NCI-H2081 (cell line): ENCODE data around the gene C11orf24.

Experiments
- DNase-seq, 2 experiments: peaks; one replicate each; lab custom pipeline; 2025; lab: John Stamatoyannopoulos, UW

C11orf24 gene

DNA sequence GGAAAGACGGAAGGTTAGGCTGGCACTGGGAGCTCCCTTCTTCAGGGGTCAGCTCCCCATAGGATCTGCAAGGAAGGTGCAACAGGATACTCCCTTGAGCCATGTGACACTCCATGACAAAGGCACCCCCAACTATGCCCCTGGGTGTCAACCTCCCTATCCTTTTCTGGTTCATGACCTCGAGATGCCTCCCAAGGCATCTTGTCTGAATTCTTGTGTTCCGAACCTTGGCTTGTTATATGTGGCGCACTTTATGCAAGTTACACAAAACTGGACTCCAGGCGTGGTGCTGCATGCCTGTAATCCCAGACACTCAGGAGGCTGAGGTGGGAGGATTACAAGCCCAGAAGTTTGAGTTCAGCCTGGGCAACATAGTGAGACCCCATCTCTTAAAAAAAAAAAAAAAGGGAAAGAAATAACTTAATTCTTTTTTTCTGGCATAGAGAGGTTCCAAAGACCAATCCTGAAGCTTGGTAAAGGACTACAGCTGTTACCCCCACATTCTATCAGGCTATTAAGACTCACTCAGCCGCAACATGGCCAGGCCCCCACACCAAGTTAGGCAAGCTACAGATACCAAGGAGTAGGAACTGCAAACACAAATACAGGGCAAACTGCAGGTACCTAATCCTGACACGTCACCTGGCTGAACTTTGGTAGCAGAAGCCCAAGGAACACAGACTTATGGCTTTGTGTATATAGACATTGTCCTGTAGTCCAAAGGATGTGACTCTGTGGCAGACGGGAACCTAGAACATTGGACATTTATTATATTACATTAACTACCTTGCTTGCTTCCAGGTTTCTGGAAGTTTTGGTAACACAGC is 1.4 kb downstream of the C11orf24 start:
- no peak for DNase-seq

DNA sequence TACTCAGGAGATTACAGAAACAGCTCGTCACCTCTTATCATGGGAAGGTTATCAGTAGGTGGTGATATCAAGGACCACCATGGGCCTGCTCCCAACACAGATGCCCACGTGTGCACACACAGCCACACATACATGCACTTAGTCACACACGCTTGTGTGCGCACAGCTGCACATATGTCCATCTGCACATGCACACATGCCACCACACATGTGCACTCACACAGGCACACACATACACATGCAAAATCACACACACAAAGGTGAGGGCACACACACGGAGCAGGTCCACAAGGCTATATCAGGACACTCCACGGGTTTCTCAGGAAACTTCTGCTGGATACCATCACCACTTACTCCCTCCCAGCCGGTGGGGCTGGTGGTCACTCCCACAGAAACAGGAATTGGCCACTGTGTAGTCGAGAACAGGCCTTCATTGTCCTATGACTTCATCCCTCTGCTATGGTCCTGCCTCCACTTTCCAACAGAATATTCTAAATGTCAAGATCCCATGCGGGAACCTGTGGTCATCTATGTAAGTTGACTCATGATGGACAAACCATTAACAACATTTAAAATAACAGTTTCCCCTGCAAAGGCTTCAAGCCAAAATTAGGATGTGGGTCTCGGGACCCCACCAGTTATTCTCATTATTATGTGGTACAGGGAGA is 2.2 kb downstream of the C11orf24 start:
- DNase-seq, result no peak

DNA sequence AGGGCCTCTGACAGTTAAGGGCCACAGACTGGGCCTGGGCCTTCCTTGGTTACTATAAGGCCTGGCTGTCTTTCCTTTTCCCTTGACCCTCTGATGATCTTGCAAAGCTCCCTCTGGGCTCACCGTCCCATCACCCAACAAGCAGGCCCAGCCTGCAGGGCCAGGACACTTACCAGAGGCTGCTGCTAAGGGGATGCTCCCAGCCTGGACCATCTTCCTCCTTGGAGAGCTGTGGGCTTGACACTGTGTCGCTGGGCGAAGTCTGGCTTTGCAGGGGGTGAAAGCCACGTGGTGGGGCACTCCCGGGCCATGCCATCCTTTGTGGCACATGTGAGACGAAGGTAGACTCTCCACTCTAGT is 3.9 kb downstream of the C11orf24 start:
- no peak for DNase-seq

DNA sequence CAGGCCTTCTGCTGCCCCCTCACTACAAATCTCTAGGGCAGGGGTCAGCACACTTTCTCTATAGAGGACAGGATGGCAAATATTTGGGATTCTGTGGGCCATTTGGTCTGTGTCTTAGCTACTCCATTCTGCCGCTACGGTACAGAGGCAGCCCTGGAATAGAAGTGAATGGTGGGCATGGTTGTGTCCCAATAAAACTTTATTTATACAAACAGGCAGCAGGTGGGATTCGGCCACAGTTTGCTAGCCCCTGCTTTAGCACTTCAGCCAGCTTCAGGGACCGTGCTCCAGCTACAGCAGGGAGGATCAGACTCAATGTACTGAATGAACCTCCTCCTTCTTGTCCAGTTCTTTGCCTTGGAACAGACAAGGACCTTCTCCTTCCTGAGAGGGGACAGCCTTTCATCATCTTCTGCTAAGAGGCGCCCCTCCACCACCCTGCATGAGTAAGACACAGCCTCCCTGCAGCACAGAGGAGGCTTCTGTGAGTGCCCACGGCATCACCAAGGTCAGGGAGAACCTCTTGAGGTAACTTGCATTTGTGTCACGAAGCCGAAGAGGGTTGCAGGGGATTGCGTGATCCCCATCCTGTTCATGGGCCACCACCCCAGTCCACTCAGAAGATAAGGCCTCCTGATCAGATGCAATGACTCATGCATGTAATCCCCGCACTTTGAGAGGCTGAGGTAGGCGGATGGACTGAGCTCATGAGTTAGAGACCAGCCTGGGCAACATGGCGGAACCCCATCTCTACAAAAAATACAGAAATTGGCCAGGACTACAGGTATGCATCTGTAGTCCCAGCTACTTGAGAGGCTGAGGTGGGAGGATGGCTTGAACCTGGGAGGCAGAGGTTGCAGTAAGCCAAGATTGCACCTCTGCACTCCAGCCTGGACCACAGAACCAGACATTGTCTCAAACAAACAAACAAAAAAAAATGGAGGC is 4.6 kb downstream of the C11orf24 start:
- no peak for DNase-seq

DNA sequence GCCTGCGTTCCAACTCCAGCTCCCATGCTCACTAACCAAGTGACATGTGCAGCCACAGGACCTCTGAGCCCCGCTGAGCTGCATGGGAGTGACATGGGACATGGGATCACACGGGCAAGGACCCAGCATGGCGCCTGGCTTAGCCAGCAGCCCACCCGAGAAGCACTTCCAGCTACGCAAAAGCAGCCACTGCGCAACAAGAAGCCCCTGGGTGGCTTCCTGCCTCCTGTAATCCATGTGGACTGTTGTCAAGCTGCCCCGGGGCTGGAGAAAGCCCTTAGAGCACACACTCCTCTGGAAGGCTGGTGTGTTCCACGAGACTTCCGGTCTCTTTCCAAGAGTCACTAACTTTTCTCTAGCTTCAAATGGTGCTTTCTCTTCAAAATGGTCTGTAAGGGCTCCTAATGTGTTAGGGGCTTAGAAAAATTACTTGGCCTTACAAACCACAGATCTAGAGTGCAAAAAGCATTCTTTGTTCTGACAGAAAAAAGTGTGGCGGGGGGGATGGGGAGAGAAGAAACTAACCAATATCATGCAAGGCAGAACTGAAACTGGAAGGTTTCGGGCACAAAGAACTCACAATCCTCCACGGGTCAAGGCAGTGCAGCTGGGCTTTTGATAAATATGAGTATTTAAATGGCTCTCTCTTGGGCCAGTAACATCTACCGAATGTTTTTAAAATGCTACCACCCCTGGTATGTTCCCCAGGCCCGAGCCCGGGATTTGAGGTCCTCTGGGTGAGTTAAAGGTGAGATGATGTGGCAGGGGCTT is 5.5 kb downstream of the C11orf24 start:
- no peak for DNase-seq

DNA sequence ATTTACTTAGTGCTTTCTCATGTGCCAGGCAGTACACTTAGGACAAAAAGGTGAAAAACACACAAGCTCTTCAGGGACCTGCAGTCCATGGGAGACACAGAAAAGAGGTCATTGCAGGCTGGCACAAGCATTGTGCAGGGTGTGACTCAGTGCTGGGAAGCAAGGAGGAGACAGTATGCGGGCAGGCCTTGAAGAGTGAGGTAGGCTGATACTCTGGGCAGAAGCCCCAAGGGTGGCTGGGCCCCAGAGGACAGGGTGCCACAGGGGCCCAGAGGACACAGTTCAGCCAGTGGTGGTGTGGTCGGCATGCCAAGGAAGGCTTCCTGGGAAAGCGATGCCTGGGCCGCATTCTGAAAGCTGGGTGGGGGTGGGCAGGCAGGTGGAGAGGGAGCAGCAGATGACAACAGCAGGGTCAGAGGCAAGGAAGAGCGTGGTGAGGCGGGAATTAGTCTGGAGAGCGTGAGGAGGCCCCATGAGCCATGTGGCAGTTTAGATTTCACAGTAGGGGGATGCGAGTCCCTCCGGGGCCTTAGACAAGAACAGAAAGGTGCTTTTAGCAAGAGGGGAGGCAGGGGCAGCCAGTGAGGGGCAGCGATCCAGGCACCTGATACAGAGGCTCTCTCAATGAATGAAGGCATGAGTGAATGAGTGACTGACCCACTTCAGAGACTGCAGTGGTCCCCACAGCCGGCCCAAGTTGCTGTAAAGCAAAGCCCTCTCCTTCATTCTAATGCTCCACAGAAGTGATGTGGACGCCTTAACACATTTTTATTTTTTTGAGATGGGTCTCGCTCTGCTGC is 6.8 kb downstream of the C11orf24 start:
- no peak for DNase-seq

DNA sequence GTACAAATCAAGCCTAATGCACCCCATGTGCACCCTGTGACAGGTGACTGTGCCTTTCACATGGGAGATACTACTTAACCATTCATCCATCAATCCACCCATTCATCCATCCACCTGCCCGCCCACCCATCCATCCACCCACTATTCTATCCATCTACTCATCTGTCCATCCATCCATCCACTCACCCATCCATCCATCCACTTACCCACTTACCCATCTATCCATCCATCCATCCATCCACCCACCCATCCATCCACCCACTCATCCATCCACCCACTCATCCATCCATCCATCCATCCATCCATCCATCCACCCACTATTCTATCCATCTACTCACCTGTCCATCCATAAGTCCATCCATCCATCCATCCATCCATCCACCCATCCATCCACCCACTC is 7.5 kb downstream of the C11orf24 start:
- no peak for DNase-seq

DNA sequence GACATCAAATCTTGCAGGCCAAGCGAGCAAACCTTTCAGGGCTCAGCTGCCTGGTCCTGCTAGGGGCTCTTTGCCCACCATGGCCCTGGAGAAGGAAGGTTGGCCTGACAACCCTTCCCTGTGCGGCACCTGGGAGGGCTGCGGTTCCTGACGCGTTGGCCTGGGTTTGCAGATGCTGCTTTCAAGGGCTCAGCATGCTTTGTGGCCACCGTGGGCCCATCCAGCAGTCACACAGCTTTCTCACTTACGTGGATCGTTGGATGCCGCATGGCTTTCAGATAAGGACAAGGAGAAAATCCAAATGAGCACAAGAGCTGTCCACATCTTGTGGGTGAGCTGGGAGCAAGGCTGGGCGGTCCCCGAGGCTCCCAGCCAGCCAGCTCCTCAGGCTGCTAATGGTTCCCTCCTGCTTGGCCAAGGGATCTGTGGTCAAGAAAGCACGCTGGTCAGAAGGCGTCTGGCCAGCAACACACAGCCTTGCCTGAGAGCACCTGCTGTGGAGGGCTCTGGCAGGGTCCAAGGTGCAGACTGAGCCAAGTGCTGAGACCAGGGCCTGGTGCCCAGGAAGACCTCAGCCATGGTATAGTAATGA is 8.2 kb downstream of the C11orf24 start:
- DNase-seq, result no peak

DNA sequence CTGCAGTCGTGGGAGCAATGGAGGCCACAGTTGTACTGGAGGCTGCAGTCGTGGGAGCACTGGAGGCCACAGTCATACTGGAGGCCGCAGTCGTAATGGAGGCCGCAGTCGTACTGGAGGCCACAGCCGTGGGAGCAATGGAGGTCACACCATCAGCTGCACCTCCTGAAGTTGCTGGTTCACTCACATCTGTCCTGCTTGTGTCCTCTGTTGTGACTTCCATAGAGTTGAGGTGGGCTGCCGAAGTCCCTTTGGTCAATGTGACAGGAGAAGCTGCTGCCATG is 9.3 kb downstream of the C11orf24 start:
- no peak for DNase-seq

DNA sequence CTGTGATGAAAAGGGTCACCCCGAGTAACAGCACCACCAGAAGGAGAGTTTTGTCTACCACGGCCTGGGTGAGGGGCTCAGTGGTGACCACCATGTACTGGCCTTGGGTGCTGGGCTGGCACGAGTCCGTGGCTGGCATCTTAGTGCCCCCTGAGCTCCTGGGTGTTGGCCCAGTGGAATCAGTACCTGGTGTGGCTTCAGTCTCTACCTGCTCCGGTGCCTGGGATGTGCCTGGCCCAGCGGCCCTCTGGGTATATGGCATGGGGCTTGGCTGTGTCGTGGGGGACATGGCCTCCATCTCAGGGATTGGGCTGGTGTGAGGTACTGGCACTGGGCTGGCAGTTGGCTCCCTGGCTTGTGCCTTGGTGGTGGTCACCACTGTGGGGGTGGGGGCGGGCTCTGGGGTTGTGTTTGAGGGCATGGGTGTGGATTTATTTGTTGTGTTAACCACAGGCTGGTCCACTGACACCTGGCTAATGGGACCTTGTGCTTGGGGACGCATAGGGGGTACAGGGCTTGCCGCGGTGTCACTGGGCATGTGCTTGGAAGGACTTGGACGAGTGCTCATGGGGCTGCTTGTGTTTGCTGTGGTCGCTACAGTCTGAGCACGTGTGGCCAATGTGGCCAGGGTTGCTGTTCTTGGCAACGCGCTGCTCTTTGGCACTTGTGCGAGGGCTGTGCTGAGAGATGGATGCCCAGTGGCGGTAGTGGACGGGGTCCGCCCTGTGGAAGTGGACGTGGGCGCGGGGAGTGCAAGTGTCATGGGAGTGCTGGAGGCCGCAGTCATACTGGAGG is 9.8 kb downstream of the C11orf24 start:
- no peak for DNase-seq

DNA sequence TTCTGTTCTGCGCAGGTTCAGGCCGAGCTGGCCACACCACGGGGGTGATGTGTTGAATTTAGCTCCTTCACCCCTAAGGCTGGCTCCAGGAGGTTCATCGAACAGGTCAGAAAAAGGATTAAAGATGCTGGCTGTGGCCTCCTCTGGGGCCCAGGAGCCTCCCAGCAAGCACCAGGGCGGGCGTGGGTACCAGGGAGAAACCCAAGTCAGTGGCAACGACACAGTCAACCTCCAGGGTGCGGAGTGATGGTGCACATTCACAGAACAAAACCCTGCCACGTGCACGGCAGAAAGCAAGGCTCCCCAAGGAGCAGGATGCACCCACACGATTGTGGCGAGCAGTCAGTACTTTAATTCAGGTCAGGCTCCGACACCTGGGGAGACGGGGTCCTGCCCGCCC is 10.8 kb downstream of the C11orf24 start:
- no peak for DNase-seq

DNA sequence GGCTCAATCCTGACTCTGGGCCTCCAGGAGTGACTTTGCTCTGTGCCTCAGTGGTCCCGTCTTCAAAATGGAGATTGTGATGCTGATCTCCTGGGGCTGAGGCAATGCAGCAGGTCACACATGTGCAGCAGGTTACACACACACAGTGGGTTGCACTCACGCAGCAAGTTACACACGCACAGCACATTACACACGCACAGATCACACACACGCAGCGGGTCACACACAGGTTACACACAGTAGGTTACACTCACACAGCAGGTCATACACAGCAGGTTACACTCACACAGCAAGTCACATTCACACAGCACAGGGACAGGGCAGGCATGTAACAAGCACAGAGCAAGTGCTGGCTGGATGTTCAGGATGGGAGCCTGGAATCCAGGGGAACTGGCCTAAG is 11.3 kb downstream of the C11orf24 start:
- no peak for DNase-seq

DNA sequence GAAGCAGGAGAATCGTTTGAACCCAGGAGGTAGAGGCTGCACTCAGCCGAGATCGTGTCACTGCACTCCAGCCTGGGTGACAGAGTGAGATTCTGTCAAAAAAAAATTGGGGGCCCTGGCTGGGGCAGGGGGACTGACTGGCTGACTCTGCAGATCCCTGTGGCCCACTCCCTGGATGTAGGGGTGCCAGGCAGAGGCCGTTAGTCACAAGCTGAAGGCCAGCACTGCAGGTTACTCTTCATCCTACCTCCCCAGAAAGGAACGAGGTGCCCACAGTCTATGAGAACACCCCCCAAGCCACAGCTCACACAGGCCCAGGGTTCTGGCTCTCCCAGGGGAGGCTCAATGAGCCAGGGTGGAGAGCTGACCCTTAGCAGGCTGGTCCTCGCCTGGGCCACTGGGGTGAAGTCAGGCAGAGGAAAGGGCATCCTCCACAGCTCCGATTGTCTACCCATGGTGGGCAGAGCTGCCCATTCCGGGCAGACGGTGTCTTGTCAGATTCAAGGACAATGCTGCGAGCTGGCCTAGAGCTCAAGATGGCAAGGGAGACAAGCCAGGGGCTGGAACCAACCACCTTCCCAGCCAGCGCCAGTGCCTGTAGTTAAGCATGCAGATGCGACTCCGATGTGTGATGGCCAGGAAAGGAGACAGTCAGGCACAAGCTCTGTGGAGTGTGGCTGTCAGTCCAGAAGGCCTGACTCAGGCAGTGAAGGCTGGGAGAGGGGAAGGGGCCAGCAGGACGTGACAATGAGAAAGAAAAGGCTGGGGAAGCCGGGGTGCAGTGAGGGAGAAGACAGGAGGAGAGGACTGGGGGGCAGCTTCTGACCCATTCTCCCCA is 12.4 kb downstream of the C11orf24 start:
- DNase-seq, result no peak

DNA sequence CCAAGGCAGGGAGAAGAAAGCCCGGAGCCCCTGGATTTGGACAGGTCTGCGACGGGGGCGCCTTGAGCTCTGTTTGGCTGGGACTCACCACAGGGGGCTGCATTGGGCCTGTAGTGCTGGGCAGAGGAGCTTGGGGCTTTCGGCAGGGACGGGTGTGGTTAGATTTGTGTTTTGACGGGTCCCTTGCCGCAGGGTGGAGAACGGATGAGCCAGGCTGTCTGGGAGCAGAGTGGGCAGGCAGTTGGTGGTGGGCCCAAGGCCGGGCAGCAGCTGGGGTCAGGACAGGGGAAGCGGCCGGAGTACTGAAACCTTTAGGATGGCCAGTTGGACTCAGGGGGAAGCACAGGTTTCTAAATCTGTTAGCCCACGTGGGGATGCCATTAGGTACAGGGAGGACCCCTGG is 13.4 kb downstream of the C11orf24 start:
- DNase-seq, result no peak

DNA sequence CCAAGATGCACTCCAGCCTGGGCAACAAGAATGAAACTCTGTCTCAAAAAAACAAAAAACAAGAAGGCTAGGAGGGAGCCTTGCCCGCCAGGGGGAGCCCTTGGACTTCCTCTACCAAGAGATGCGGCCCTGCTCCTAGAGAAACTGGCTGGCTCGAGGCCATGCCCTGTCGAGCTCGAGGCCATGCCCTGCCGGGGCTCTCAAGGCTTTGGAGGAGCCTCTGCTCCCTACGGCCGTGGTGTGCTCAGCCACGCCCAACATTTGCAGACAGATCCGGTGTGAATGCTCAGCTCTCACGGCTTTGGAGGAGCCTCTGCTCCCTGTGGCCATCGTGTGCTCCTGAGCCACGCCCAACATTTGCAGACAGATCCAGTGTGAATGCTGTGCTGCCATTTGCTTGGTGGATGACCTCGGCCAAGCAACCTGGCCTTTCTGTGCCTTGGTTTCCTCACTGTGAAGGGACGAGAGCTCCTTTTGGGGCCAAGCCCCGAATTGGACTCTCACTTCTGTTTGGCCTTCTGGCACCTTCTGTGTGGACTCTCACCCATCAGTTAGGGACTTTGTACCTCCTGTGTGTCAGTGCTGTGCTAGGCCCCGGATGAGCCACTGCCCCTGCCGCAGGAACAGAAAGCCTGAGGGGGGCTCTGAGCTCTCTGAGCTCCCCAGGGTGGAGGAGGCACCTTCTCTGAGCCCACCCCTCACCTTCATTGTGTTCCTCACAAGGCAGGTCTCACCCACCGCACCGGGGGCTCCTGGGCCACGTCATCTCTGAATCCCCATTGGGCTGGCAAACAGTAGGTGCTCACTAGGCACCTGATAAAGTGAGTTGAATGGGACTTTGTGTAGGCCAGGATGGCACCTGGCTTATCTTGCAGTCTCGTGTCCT is 14.1 kb downstream of the C11orf24 start:
- peak; percentile 81 to 87 for DNase-seq

DNA sequence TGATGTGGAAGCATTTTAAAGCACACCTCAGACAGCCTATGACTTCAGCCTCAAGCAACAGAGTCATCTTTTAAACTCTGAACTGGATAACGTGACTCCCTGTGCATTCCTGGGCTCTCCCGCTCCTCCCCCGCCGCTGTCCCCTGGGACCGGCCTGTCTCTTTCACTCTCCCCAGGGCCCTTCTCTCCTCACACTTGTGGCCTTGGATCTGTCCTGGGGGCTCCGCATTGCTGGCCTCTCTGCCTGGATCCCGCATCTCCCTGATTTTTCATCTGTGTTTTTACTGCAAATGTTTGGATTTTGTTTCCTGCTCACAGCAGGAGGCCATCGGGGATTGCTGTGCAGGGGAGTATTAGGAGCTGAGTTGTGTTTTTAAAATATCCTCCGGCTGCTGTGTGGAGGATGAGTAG is 15.4 kb downstream of the C11orf24 start:
- DNase-seq, result no peak

DNA sequence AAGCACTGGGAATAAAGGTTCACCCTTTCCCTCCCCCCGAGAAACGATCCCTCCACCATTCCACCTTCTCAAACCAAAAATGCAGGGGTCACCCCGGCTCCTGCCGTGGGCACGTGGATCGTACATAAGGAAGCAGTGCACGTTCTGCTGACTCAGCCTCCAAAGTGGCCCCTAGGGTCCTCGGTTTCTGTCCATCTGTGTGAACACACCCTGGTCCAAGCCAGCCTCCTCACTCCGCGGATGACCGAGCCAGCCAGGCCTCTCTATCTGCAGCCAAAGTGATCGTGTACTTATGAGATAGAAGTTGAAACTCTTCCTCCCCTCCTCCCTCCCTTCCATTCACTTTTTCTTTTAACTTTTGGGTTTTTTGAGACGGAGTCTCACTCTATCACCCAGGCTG is 16.2 kb downstream of the C11orf24 start:
- no peak for DNase-seq

DNA sequence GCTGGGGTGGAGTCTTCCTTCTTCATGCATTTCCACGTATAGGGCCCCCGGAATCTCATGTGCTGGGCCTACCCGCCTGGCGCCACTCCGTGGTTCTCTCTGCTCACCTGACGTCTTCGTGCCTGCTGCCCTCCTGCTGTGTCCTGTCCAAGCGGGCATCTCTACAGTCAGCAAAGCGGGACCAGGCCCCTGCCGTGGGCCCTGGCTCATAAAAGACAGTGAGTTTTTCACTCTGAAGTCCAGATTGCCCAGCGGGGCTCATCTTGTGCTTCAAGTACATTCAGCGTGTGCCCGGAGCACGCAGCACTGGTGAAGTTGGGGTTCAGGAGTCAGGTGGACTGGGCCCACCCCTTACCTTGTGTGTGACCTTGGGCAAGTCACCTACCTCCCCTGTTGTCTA is 17.4 kb downstream of the C11orf24 start:
- DNase-seq, result no peak
